ENCODE results near the gene NECTIN3. TPM values are rescaled to one million over a fixed set of nuclear protein-coding genes. Genes with fewer than 3 reads are reported as not detected.

NECTIN3 gene
- total RNA-seq, 1 donor from 2014 or later, result 13.2 TPM

- TF ChIP-seq CTCF (IDR thresholded peaks at IDR 0.05; ENCODE audit: insufficient read depth, low read length, severe bottlenecking), result no peak
- Histone ChIP-seq H3K27me3 (ENCODE audit: control insufficient read depth, insufficient read depth, low read length) (no peaks in the 10 kb centered on the region), H3K4me3 (ENCODE audit: low read depth, low read length) (no peak overlapping the region), H3K36me3 (ENCODE audit: control insufficient read depth, insufficient read depth, low read length) (no peaks in the 10 kb centered on the region)
- DNase-seq (ENCODE audit: low read depth) (no peak), FAIRE-seq (no peak)
Observed at GRCh38 chr3:111087924-111088469, 16.4 kb downstream of the NECTIN3 start.

GRCh38 chr3:111096487-111097209 is 25.0 kb downstream of the NECTIN3 start:
- DNase-seq (ENCODE audit: low read depth), result no peak
- FAIRE-seq, result no peak

GRCh38 chr3:111103807-111104206 is 32.2 kb downstream of the NECTIN3 start:
- Histone ChIP-seq H3K27me3 (ENCODE audit: control insufficient read depth, insufficient read depth, low read length) (no peaks in the 10 kb centered on the region), H3K36me3 (ENCODE audit: control insufficient read depth, insufficient read depth, low read length) (no peaks in the 10 kb centered on the region), H3K4me3 (ENCODE audit: low read depth, low read length) (no peak overlapping the region)
- peak; percentile 32 for DNase-seq (ENCODE audit: low read depth)
- TF ChIP-seq CTCF (IDR thresholded peaks at IDR 0.05; ENCODE audit: insufficient read depth, low read length, severe bottlenecking), result no peak
- no peak for FAIRE-seq

More at GRCh38 chr3:111096487-111097209, 25.0 kb downstream of the NECTIN3 start:
- TF ChIP-seq CTCF (IDR thresholded peaks at IDR 0.05; ENCODE audit: insufficient read depth, low read length, severe bottlenecking), result no peak
- Histone ChIP-seq H3K4me3 (ENCODE audit: low read depth, low read length) (no peak overlapping the region), H3K36me3 (ENCODE audit: control insufficient read depth, insufficient read depth, low read length) (no peaks in the 10 kb centered on the region), H3K27me3 (ENCODE audit: control insufficient read depth, insufficient read depth, low read length) (no peaks in the 10 kb centered on the region)

GRCh38 chr3:111106993-111107661 is 35.5 kb downstream of the NECTIN3 start:
- H3K27me3 ChIP-seq (ENCODE audit: control insufficient read depth, insufficient read depth, low read length), result no peaks in the 10 kb centered on the region
- DNase-seq (ENCODE audit: low read depth), result peak; percentile 17
- no peak overlapping the region for H3K4me3 ChIP-seq (ENCODE audit: low read depth, low read length)
- no peaks in the 10 kb centered on the region for H3K36me3 ChIP-seq (ENCODE audit: control insufficient read depth, insufficient read depth, low read length)
- FAIRE-seq, result no peak
- TF ChIP-seq CTCF (IDR thresholded peaks at IDR 0.05; ENCODE audit: insufficient read depth, low read length, severe bottlenecking), result no peak

GRCh38 chr3:111107662-111108035 is 36.0 kb downstream of the NECTIN3 start:
- H3K4me3 ChIP-seq (ENCODE audit: low read depth, low read length), result no peak overlapping the region
- no peaks in the 10 kb centered on the region for H3K36me3 ChIP-seq (ENCODE audit: control insufficient read depth, insufficient read depth, low read length)
- TF ChIP-seq CTCF (IDR thresholded peaks at IDR 0.05; ENCODE audit: insufficient read depth, low read length, severe bottlenecking), result no peak
- no peaks in the 10 kb centered on the region for H3K27me3 ChIP-seq (ENCODE audit: control insufficient read depth, insufficient read depth, low read length)
- FAIRE-seq (no peak), DNase-seq (ENCODE audit: low read depth) (no peak)

Measured in bronchial epithelial cell (primary cell).